GM23338 (cell line): ENCODE results near the gene FARSA. TPM values are rescaled to one million over a fixed set of nuclear protein-coding genes. Genes with fewer than 3 reads are reported as not detected.

Experiments used
- ATAC-seq: fragments of 200-7000 bp; cut with Tn5 transposase; 3 replicates; pipeline ENCODE4 v1.9.1; 2020
- DNase-seq: peaks from one replicate; pipeline ENCODE4 v3.0.0-alpha.2; 2015; ENCODE audit warnings: low spot score
- H2AFZ ChIP-seq: fragments of 200-600 bp; sonication (generic); 2 replicates; pipeline ENCODE4 v1.8.0; 2016; ENCODE audit warnings: antibody characterized with exemption, mild to moderate bottlenecking, moderate library complexity
- H3F3A ChIP-seq: fragments of 200-600 bp; sonication (generic); replicated peaks from 2 replicates; pipeline ENCODE4 v1.8.0; 2017; ENCODE audit warnings: antibody characterized with exemption, mixed run types, low read depth
- H3K27ac ChIP-seq: fragments of 200-600 bp; sonication (generic); 2 replicates; pipeline ENCODE4 v1.6.1; 2016; ENCODE audit warnings: low read depth
- H3K27me3 ChIP-seq: fragments of 200-600 bp; sonication (generic); 2 replicates; pipeline ENCODE4 v1.8.0; 2016; ENCODE audit warnings: mild to moderate bottlenecking, mixed run types, moderate library complexity; ENCODE audit not compliant: insufficient read depth
- H3K36me3 ChIP-seq: fragments of 200-600 bp; sonication (generic); 2 replicates; pipeline ENCODE4 v1.8.0; 2016; ENCODE audit warnings: mild to moderate bottlenecking; ENCODE audit not compliant: insufficient read depth
- H3K4me1 ChIP-seq: fragments of 200-600 bp; sonication (generic); 2 replicates; pipeline ENCODE4 v1.8.0; 2016; ENCODE audit warnings: mild to moderate bottlenecking, moderate library complexity; ENCODE audit not compliant: insufficient read depth
- H3K4me2 ChIP-seq: fragments of 200-600 bp; sonication (generic); 2 replicates; pipeline ENCODE4 v1.7.1; 2017; ENCODE audit warnings: mixed run types
- H3K4me3 ChIP-seq: fragments of 200-600 bp; sonication (generic); 2 replicates; pipeline ENCODE4 v1.6.1; 2016; ENCODE audit warnings: mixed run types
- H3K79me2 ChIP-seq: fragments of 200-600 bp; sonication (generic); replicated peaks from 2 replicates; pipeline ENCODE4 v1.8.0; 2017; ENCODE audit warnings: mild to moderate bottlenecking; ENCODE audit not compliant: insufficient read depth
- H3K9me2 ChIP-seq: fragments of 200-600 bp; sonication (generic); 2 replicates; pipeline ENCODE4 v1.8.0; 2017; ENCODE audit not compliant: insufficient read depth
- H4K20me1 ChIP-seq: fragments of 200-600 bp; sonication (generic); replicated peaks from 2 replicates; pipeline ENCODE4 v1.8.0; 2017; ENCODE audit warnings: mild to moderate bottlenecking; ENCODE audit not compliant: insufficient read depth
- H3K27ac Mint-ChIP-seq: 2 replicates; pipeline ENCODE4 v1.8.0; 2020; ENCODE audit warnings: inconsistent platforms, mild to moderate bottlenecking, moderate library complexity, mixed read lengths
- H3K27me3 Mint-ChIP-seq: 3 replicates; pipeline ENCODE4 v1.8.0; 2022; ENCODE audit warnings: low read depth, mild to moderate bottlenecking, moderate library complexity, mixed read lengths, inconsistent platforms; ENCODE audit not compliant: insufficient read depth, poor library complexity
- H3K36me3 Mint-ChIP-seq: 3 replicates; pipeline ENCODE4 v1.8.0; 2021; ENCODE audit warnings: low read depth, mild to moderate bottlenecking, inconsistent platforms, moderate library complexity, mixed read lengths
- H3K4me1 Mint-ChIP-seq: 3 replicates; pipeline ENCODE4 v1.8.0; 2020; ENCODE audit warnings: mild to moderate bottlenecking, inconsistent platforms, mixed read lengths
- H3K4me3 Mint-ChIP-seq: 3 replicates; pipeline ENCODE4 v1.8.0; 2021; ENCODE audit warnings: moderate library complexity, mild to moderate bottlenecking, inconsistent platforms, mixed read lengths
- H3K9me3 Mint-ChIP-seq: 3 replicates; pipeline ENCODE4 v1.8.0; 2020; ENCODE audit warnings: moderate library complexity, mild to moderate bottlenecking, inconsistent platforms, mixed read lengths
- CREB1 ChIP-seq: fragments of 250-450 bp; sonication (Bioruptor Pico); IDR thresholded peaks from 2 replicates; pipeline ENCODE4 v1.5.0; 2020; ENCODE audit warnings: low read depth, mild to moderate bottlenecking, moderate library complexity
- CTCF ChIP-seq, 2 experiments: fragments of 200-600 bp in 1 of 2; sonication (generic) in 1 of 2; conservative IDR thresholded peaks; 2 replicates each; pipeline versions ENCODE4 v1.5.1 to v1.6.1; 2016 to 2017; ENCODE audit warnings: antibody characterized with exemption in 2 of 2, low read depth in 2 of 2, mild to moderate bottlenecking in 2 of 2, moderate library complexity in 1 of 2
- ETS1 ChIP-seq: IDR thresholded peaks from 2 replicates; pipeline ENCODE4 v1.6.1; 2016; ENCODE audit warnings: antibody characterized with exemption
- EZH2 ChIP-seq: fragments of 200-600 bp; sonication (generic); IDR thresholded peaks from one replicate; pipeline ENCODE4 v1.8.0; 2017; ENCODE audit warnings: antibody characterized with exemption, mild to moderate bottlenecking, low read depth; ENCODE audit not compliant: unreplicated experiment
- EZH2phosphoT487 ChIP-seq: fragments of 200-600 bp; sonication (generic); IDR thresholded peaks from one replicate; pipeline ENCODE4 v1.8.1; 2018; ENCODE audit warnings: antibody characterized with exemption; ENCODE audit not compliant: unreplicated experiment
- JUNB ChIP-seq: IDR thresholded peaks from one replicate; pipeline ENCODE4 v1.6.1; 2016; ENCODE audit warnings: antibody characterized with exemption; ENCODE audit not compliant: unreplicated experiment
- NANOG ChIP-seq: IDR thresholded peaks from 2 replicates; pipeline ENCODE4 v1.6.1; 2016; ENCODE audit warnings: antibody characterized with exemption, borderline replicate concordance
- POLR2AphosphoS5 ChIP-seq: IDR thresholded peaks from 2 replicates; pipeline ENCODE4 v1.6.1; 2016; ENCODE audit warnings: antibody characterized with exemption, low read depth
- REST ChIP-seq: IDR thresholded peaks from one replicate; pipeline ENCODE4 v1.6.1; 2018; ENCODE audit warnings: antibody characterized with exemption; ENCODE audit not compliant: unreplicated experiment
- STAT1 ChIP-seq: IDR thresholded peaks from one replicate; pipeline ENCODE4 v1.6.1; 2016; ENCODE audit warnings: antibody characterized with exemption; ENCODE audit not compliant: unreplicated experiment
- ZNF114 ChIP-seq: fragments of 250-450 bp; sonication (Bioruptor Pico); IDR thresholded peaks from 2 replicates; pipeline ENCODE4 v1.5.0; 2020; ENCODE audit warnings: mild to moderate bottlenecking, moderate library complexity
- ZNF331 ChIP-seq: fragments of 250-450 bp; sonication (Bioruptor Pico); IDR thresholded peaks from 2 replicates; pipeline ENCODE4 v1.5.0; 2020; ENCODE audit warnings: low read depth, mild to moderate bottlenecking, moderate library complexity
- ZNF462 ChIP-seq: fragments of 250-450 bp; sonication (Bioruptor Pico); IDR thresholded peaks from 2 replicates; pipeline ENCODE4 v1.5.0; 2020; ENCODE audit warnings: mild to moderate bottlenecking, moderate library complexity
- polyA plus RNA-seq: library from polyadenylated mRNA; unstranded; fragments of >200 nt; fragmentation: Nextera tagmentation; extraction: Ambion mirVana; gene quantifications from 2 replicates; pipeline ENCODE4 v1.2.1, GENCODE V29; 2016
- total RNA-seq: library from RNA; depleted of rRNA; stranded (reverse); fragments of >200 nt; shearing (Covaris generic); gene quantifications from 2 replicates; pipeline ENCODE4 v1.2.3, GENCODE V29; 2014

Gene FARSA
- total and polyA plus RNA-seq, 2 experiments from 2014 or later, result 74.7 to 86.4 TPM

- H3K36me3 Mint-ChIP-seq, result peaks cover 87% of the 10 kb centered on the region
- H3K27ac Mint-ChIP-seq, result no peak overlapping the region
These were observed 16.1 kb upstream of the FARSA start for GRCh38 chr19:12949363-12950283.

More at GRCh38 chr19:12949363-12950283, 16.1 kb upstream of the FARSA start:
- no peak overlapping the region for H3K27ac ChIP-seq
- no peak for TF ChIP-seq POLR2AphosphoS5
- TF ChIP-seq ETS1, result no peak
- TF ChIP-seq CREB1 (CRISPR knock-in tag), result no peak
- TF ChIP-seq ZNF331 (CRISPR knock-in tag), result no peak
- no peak for TF ChIP-seq EZH2phosphoT487
- TF ChIP-seq STAT1, result no peak
- no peak for TF ChIP-seq ZNF462 (CRISPR knock-in tag)
- no peak for TF ChIP-seq EZH2
- no peak for TF ChIP-seq JUNB
- no peak for TF ChIP-seq NANOG
- no peak for TF ChIP-seq ZNF114 (CRISPR knock-in tag)
- no peak for TF ChIP-seq CTCF (conservative IDR thresholded peaks at IDR 0.05; ENCODE audit: low read depth in 2 of 2)
- TF ChIP-seq REST, result no peak
- peaks cover 37% of the 10 kb centered on the region for H3F3A ChIP-seq
- Mint-ChIP-seq H3K27me3 (peaks cover 35% of the 10 kb centered on the region), H3K4me1 (peaks cover 28% of the 10 kb centered on the region), H3K9me3 (no peaks in the 10 kb centered on the region; the same call in 1 of the 3 replicates), H3K4me3 (no peak overlapping the region; the same call in 2 of the 3 replicates)
- no peaks in the 10 kb centered on the region for H3K9me2 ChIP-seq
- no peak overlapping the region for H2AFZ ChIP-seq
- ATAC-seq, result no peak
- H3K79me2 ChIP-seq, result peaks cover 22% of the 10 kb centered on the region
- peaks cover 17% of the 10 kb centered on the region for H3K36me3 ChIP-seq
- DNase-seq, result no peak
- H3K27me3 ChIP-seq, result no peaks in the 10 kb centered on the region
- no peak overlapping the region for H3K4me3 ChIP-seq
- peaks cover 18% of the 10 kb centered on the region for H3K4me1 ChIP-seq
- H3K4me2 ChIP-seq, result no peak overlapping the region
- H4K20me1 ChIP-seq, result peaks cover 13% of the 10 kb centered on the region; the same call in 1 of the 2 replicates
